Smooth muscle cell (in vitro differentiated cells): ENCODE measurements around the gene SERPINA1. TPM values are rescaled to one million over a fixed set of nuclear protein-coding genes. Genes with fewer than 3 reads are reported as not detected.

Source experiments
- DNase-seq: peaks from one replicate; lab custom pipeline; 2025; ENCODE audit not compliant: unreplicated experiment; lab: John Stamatoyannopoulos, UW
- H2AFZ ChIP-seq: fragments of 200-600 bp; sonication (generic); 2 replicates; pipeline ENCODE4 v1.6.0; 2016; ENCODE audit warnings: antibody characterized with exemption, low read depth, mild to moderate bottlenecking
- H3F3A ChIP-seq: fragments of 200-600 bp; sonication (generic); 2 replicates; pipeline ENCODE4 v1.6.0; 2017; ENCODE audit warnings: antibody characterized with exemption, low read depth
- H3K27ac ChIP-seq: fragments of 200-600 bp; sonication (generic); 2 replicates; pipeline ENCODE4 v1.5.1; 2016; ENCODE audit warnings: low read depth, mild to moderate bottlenecking
- H3K27me3 ChIP-seq: fragments of 200-600 bp; sonication (generic); 2 replicates; pipeline ENCODE4 v1.6.1; 2016; ENCODE audit warnings: low read depth, mild to moderate bottlenecking
- H3K36me3 ChIP-seq: fragments of 200-600 bp; sonication (generic); 2 replicates; pipeline ENCODE4 v1.5.1; 2016; ENCODE audit warnings: low read depth
- H3K4me1 ChIP-seq: fragments of 200-600 bp; sonication (generic); 2 replicates; pipeline ENCODE4 v1.5.1; 2016; ENCODE audit warnings: low read depth
- H3K4me2 ChIP-seq: fragments of 200-600 bp; sonication (generic); 2 replicates; pipeline ENCODE4 v1.6.0; 2016; ENCODE audit warnings: mild to moderate bottlenecking
- H3K4me3 ChIP-seq: fragments of 200-600 bp; sonication (generic); 2 replicates; pipeline ENCODE4 v1.5.1; 2016; ENCODE audit warnings: mild to moderate bottlenecking
- H3K79me2 ChIP-seq: fragments of 200-600 bp; sonication (generic); 2 replicates; pipeline ENCODE4 v1.6.0; 2016; ENCODE audit warnings: low read depth, mild to moderate bottlenecking
- H3K9ac ChIP-seq: fragments of 200-600 bp; sonication (generic); 2 replicates; pipeline ENCODE4 v1.6.0; 2016; ENCODE audit warnings: low read depth
- H3K9me3 ChIP-seq: fragments of 200-600 bp; sonication (generic); replicated peaks from 2 replicates; pipeline ENCODE4 v1.5.1; 2016; ENCODE audit warnings: low read depth
- H4K20me1 ChIP-seq: fragments of 200-600 bp; sonication (generic); 2 replicates; pipeline ENCODE4 v1.6.0; 2016; ENCODE audit warnings: low read depth
- WGBS: methylation state at CpG from one replicate; pipeline ENCODE4 v1.1.7; 2016; ENCODE audit warnings: low lambda C conversion rate; 5-methylcytosine and 5-hydroxymethylcytosine counted together
- polyA plus RNA-seq: library from polyadenylated mRNA; unstranded; fragments of >200 nt; fragmentation: Nextera tagmentation; extraction: Ambion mirVana; gene quantifications from 2 replicates; pipeline ENCODE4 v1.2.1, GENCODE V29; 2016
- total RNA-seq: library from RNA; depleted of rRNA; stranded (reverse); fragments of >200 nt; gene quantifications from 2 replicates; pipeline ENCODE4 v1.2.3, GENCODE V29; 2014
- TF ChIP-seq, protein P1 (sequence below): fragments of 200-600 bp; sonication (generic); IDR thresholded peaks from 2 replicates; pipeline ENCODE4 v1.5.1; 2017; ENCODE audit warnings: borderline replicate concordance, mild to moderate bottlenecking, antibody characterized with exemption; ENCODE audit not compliant: insufficient read depth, poor library complexity, severe bottlenecking

The SERPINA1 gene
- total and polyA plus RNA-seq, 2 experiments from 2014 or later, result 1.8 to 2.4 TPM

DNA sequence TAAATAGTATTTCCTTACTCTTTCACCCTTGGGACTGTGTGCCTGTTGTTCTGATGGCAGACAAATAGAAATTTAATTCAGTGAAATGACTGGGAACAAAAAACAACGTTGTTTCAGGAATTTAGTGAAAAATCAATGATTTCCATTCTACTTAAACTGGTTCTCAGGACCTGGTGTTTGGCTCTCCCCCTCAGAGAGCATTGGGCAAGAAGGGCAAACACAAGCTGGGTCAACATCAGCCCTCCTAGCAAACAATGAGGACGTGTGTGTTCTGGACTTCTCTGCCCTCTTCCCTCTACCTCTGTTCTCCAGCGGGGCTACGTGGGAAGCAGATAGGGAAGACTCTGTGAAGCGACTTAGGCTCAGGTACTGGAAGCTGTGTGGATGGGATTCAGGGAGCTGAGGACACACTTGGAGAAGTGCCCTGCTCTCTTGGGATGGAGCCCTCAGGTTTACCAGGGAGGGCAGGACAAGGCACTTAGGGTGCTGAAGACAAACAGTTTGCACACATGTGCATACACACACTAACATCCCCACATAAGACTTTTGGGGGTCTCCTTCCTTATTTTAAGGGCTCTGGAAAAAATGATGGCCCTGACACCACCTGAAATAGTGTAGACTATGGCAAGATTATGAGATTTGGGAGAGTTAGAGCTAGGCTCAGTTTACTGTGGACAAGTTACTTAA, 7.6 kb upstream of the SERPINA1 start:
- Histone ChIP-seq H3K36me3 (no peaks in the 10 kb centered on the region), H3K9ac (no peak overlapping the region), H4K20me1 (no peaks in the 10 kb centered on the region), H3K4me3 (no peak overlapping the region), H3K4me2 (no peak overlapping the region), H3F3A (peaks cover 5% of the 10 kb centered on the region), H3K79me2 (no peaks in the 10 kb centered on the region), H3K27me3 (no peaks in the 10 kb centered on the region), H3K27ac (no peak overlapping the region), H3K4me1 (peaks cover 15% of the 10 kb centered on the region), H3K9me3 (no peaks in the 10 kb centered on the region), H2AFZ (no peak overlapping the region)
- 86% methylated on average over 5 of the region's 5 CpGs for WGBS
- DNase-seq, result no peak
- TF ChIP-seq, protein P1, sequence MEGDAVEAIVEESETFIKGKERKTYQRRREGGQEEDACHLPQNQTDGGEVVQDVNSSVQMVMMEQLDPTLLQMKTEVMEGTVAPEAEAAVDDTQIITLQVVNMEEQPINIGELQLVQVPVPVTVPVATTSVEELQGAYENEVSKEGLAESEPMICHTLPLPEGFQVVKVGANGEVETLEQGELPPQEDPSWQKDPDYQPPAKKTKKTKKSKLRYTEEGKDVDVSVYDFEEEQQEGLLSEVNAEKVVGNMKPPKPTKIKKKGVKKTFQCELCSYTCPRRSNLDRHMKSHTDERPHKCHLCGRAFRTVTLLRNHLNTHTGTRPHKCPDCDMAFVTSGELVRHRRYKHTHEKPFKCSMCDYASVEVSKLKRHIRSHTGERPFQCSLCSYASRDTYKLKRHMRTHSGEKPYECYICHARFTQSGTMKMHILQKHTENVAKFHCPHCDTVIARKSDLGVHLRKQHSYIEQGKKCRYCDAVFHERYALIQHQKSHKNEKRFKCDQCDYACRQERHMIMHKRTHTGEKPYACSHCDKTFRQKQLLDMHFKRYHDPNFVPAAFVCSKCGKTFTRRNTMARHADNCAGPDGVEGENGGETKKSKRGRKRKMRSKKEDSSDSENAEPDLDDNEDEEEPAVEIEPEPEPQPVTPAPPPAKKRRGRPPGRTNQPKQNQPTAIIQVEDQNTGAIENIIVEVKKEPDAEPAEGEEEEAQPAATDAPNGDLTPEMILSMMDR, result no peak

DNA sequence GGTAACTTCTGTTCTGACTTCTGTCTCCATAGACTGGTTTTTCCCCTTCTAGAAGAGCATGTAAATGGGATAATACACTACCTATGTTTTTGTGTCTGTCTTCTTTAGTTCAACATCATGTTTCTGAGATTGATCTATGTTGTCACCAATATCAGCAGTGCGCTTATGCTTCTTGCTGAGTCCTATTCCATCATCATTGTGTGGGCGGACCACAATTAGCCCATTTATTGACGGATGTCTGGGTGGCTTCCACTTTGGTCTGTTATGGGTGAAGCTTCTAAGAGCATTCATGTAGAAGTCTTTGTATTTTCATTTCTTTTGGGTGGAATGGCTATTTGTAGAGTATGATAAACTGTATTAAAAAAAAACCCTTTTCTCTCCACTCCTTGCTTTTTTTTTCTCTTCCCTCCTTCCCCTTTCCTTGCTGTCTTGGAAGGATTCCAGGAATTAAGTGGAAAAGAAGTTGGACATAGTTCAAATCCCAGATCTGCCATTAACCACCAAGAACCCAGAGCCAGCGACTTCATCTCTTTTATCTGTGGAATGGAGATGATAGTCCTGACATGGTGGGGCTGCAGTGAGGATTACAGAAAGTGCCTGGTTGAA, 7.0 kb upstream of the SERPINA1 start:
- Histone ChIP-seq H3K9me3 (no peaks in the 10 kb centered on the region), H3K4me1 (peaks cover 15% of the 10 kb centered on the region), H3K4me3 (no peak overlapping the region), H3K27me3 (no peaks in the 10 kb centered on the region), H3F3A (peaks cover 5% of the 10 kb centered on the region), H3K27ac (no peak overlapping the region), H3K9ac (no peak overlapping the region), H3K36me3 (no peaks in the 10 kb centered on the region), H3K4me2 (no peak overlapping the region), H3K79me2 (no peaks in the 10 kb centered on the region), H2AFZ (no peak overlapping the region), H4K20me1 (no peaks in the 10 kb centered on the region)
- no peak for DNase-seq
- WGBS, result 82% methylated on average over 4 of the region's 4 CpGs
- TF ChIP-seq, protein P1, result no peak

DNA sequence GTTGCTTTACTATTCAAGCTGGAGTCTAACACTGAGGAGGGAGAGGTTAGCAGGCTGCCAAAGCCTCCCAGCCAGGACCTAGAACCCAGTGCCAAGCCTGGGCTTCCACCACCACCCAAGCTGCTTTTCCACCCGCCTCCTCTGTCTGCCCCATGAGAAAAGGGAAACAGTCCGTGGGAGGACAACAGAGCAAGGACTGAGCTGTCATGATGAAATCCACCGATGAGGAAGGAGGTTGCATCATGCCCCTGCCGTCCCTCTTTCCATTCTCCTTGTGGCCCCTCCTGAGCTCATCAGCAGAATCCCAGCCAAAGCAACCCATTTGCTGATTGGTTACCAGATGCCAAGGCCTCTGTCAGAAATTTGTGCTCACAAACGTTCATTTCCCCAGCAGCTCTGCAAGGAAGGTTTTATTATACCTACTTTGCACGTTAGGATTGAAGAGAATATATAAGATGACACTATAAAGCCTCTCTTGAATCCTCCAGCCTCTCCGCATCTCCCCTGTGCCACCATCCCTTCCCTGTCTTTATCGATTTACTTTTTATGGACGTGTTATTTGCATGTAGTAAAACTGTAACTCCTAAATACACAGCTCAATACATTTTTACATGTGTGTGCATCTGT, 6.3 kb upstream of the SERPINA1 start:
- no peak overlapping the region for H3K9ac ChIP-seq
- no peaks in the 10 kb centered on the region for H3K79me2 ChIP-seq
- no peaks in the 10 kb centered on the region for H3K9me3 ChIP-seq
- no peak overlapping the region for H3K27ac ChIP-seq
- no peaks in the 10 kb centered on the region for H3K27me3 ChIP-seq
- TF ChIP-seq, protein P1, result no peak
- no peak for DNase-seq
- no peaks in the 10 kb centered on the region for H4K20me1 ChIP-seq
- WGBS, result 63% methylated on average over 9 of the region's 9 CpGs
- H3F3A ChIP-seq, result peaks cover 5% of the 10 kb centered on the region
- no peak overlapping the region for H3K4me3 ChIP-seq
- no peak overlapping the region for H2AFZ ChIP-seq
- H3K4me1 ChIP-seq, result peaks cover 15% of the 10 kb centered on the region
- H3K4me2 ChIP-seq, result no peak overlapping the region
- H3K36me3 ChIP-seq, result no peaks in the 10 kb centered on the region
